ENCODE measurements around the gene HOXB6.

HOXB6 gene

DNA sequence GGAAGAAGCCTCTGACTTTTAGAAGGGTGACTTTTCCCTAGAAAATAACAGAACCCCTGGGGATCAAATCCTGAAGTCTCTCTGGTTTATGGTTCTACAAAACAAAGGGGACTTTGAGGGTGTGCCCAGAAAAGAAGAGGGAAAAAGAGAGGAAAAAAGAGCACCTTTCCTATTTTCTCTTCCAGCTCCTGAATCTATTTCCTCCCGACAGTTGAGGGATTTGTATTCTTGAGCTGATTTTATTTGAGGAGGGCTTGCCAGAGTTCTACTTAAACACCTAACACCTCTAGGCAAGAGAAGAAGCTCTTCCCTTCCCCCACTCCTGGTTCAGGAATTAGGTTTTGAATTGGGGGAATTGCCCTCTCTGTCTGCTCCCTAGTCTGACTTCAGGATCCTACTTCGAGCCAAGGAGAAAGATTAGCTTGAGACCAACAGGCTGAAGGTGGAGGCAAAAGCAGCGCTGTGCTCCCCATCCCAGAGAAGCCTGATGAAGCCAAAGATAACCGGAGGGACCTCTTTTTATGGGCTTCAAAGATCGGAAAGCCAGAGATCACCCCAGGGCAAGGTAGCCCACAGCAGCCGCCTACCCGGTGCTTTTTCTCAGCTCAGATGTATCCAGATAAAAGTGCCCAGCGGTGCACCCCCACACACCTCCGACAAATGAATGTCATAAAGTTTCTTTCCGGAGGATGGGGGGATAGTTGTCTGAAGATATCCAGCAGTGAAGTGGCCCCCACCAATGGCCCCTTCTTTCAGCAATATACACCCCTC is 15.5 kb downstream of the HOXB6 start:
- peaks cover 87% of the 10 kb centered on the region for H4K20me1 ChIP-seq (ENCODE audit: insufficient read depth, low read length, poor library complexity, severe bottlenecking)
- H3K9me2 ChIP-seq (replicated peaks; ENCODE audit: low read depth, low read length): no peaks in the 10 kb centered on the region
- peak overlapping the region; percentile 89 for H3K4me3 ChIP-seq (ENCODE audit: low read length, poor library complexity, severe bottlenecking)
- peaks cover 98% of the 10 kb centered on the region for H3K79me2 ChIP-seq (ENCODE audit: insufficient read depth, low read length)
- H3K36me3 ChIP-seq (ENCODE audit: insufficient read depth, low read length): peaks cover 26% of the 10 kb centered on the region; the same call in 1 of the 2 replicates
- peak overlapping the region; percentile 100 for H3K9ac ChIP-seq (ENCODE audit: low read depth, low read length, poor library complexity, severe bottlenecking)
- H3K27me3 ChIP-seq (ENCODE audit: insufficient read depth, low read length, poor library complexity, severe bottlenecking): peaks cover 41% of the 10 kb centered on the region
- peak overlapping the region; percentile 98 for H3K4me2 ChIP-seq (ENCODE audit: low read depth, low read length, poor library complexity, severe bottlenecking)
- TF ChIP-seq EZH2phosphoT487 (IDR thresholded peaks at IDR 0.05; ENCODE audit: borderline replicate concordance): no peak
- TF ChIP-seq, protein P1, sequence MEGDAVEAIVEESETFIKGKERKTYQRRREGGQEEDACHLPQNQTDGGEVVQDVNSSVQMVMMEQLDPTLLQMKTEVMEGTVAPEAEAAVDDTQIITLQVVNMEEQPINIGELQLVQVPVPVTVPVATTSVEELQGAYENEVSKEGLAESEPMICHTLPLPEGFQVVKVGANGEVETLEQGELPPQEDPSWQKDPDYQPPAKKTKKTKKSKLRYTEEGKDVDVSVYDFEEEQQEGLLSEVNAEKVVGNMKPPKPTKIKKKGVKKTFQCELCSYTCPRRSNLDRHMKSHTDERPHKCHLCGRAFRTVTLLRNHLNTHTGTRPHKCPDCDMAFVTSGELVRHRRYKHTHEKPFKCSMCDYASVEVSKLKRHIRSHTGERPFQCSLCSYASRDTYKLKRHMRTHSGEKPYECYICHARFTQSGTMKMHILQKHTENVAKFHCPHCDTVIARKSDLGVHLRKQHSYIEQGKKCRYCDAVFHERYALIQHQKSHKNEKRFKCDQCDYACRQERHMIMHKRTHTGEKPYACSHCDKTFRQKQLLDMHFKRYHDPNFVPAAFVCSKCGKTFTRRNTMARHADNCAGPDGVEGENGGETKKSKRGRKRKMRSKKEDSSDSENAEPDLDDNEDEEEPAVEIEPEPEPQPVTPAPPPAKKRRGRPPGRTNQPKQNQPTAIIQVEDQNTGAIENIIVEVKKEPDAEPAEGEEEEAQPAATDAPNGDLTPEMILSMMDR (conservative IDR thresholded peaks at IDR 0.05; ENCODE audit: low read length): no peak
- no peak overlapping the region for H2AFZ ChIP-seq (ENCODE audit: low read length)
- no peaks in the 10 kb centered on the region for H3K9me3 ChIP-seq (ENCODE audit: insufficient read depth, low read depth, low read length)
- H3F3A ChIP-seq (ENCODE audit: low read depth): peaks cover 5% of the 10 kb centered on the region; the same call in 1 of the 2 replicates
- peaks cover 42% of the 10 kb centered on the region for H3K4me1 ChIP-seq (ENCODE audit: insufficient read depth, low read length, poor library complexity, severe bottlenecking)

DNA sequence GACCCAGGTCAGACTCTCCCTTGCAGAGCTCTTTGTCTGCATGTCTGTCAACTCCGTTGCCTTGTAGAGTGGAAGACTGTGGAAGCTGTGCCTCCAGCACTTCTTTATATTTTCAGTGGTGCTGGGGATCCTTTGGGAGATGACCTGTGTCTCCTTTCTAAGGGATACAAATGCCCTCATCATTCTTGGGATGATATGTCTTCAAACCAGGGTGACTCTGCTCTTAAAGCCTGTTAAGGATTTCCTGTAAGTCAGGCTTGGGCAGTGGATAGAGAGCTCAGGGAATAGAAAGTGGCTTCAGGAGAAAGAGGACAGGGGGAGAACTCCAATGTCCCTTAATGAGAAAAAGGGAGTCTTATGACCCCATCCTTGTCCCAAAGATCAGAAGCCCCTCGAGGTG is 16.3 kb downstream of the HOXB6 start:
- Histone ChIP-seq H3K9me2 (replicated peaks; ENCODE audit: low read depth, low read length) (no peaks in the 10 kb centered on the region), H3K9me3 (ENCODE audit: insufficient read depth, low read depth, low read length) (no peaks in the 10 kb centered on the region), H3K79me2 (ENCODE audit: insufficient read depth, low read length) (peaks cover 100% of the 10 kb centered on the region), H3K4me3 (ENCODE audit: low read length, poor library complexity, severe bottlenecking) (peak overlapping the region; percentile 89), H3K36me3 (ENCODE audit: insufficient read depth, low read length) (peaks cover 30% of the 10 kb centered on the region), H4K20me1 (ENCODE audit: insufficient read depth, low read length, poor library complexity, severe bottlenecking) (peaks cover 94% of the 10 kb centered on the region), H3F3A (ENCODE audit: low read depth) (peaks cover 3% of the 10 kb centered on the region; the same call in 1 of the 2 replicates), H2AFZ (ENCODE audit: low read length) (no peak overlapping the region), H3K9ac (ENCODE audit: low read depth, low read length, poor library complexity, severe bottlenecking) (peak overlapping the region; percentile 100), H3K4me2 (ENCODE audit: low read depth, low read length, poor library complexity, severe bottlenecking) (peak overlapping the region; percentile 98), H3K4me1 (ENCODE audit: insufficient read depth, low read length, poor library complexity, severe bottlenecking) (peaks cover 49% of the 10 kb centered on the region), H3K27me3 (ENCODE audit: insufficient read depth, low read length, poor library complexity, severe bottlenecking) (peaks cover 41% of the 10 kb centered on the region)
- TF ChIP-seq, protein P1 (conservative IDR thresholded peaks at IDR 0.05; ENCODE audit: low read length): no peak
- no peak for TF ChIP-seq EZH2phosphoT487 (IDR thresholded peaks at IDR 0.05; ENCODE audit: borderline replicate concordance)

DNA sequence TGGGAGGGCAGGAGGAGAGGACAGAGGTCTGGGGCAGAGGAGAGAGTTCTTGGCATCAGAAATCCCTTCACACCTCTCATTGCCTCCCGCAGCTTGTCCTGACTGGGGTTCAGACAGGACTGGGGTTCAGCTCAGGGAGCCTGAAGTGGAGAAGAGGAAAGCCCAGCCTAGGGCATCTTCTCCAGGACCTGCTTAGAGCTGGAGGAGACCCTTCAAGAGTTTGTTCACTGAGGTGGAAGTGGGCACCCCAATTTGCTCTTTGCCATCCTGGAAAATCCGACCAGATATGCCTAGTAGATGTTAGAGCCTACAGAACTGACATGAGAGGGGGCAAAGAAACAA is 16.7 kb downstream of the HOXB6 start:
- Histone ChIP-seq H3K4me2 (ENCODE audit: low read depth, low read length, poor library complexity, severe bottlenecking) (peak overlapping the region; percentile 98), H3K4me3 (ENCODE audit: low read length, poor library complexity, severe bottlenecking) (peak overlapping the region; percentile 89), H3K79me2 (ENCODE audit: insufficient read depth, low read length) (peaks cover 100% of the 10 kb centered on the region), H3K9me3 (ENCODE audit: insufficient read depth, low read depth, low read length) (no peaks in the 10 kb centered on the region), H2AFZ (ENCODE audit: low read length) (no peak overlapping the region), H4K20me1 (ENCODE audit: insufficient read depth, low read length, poor library complexity, severe bottlenecking) (peaks cover 94% of the 10 kb centered on the region), H3K36me3 (ENCODE audit: insufficient read depth, low read length) (peaks cover 35% of the 10 kb centered on the region), H3F3A (ENCODE audit: low read depth) (no peaks in the 10 kb centered on the region), H3K27me3 (ENCODE audit: insufficient read depth, low read length, poor library complexity, severe bottlenecking) (peaks cover 43% of the 10 kb centered on the region), H3K9me2 (replicated peaks; ENCODE audit: low read depth, low read length) (no peaks in the 10 kb centered on the region), H3K9ac (ENCODE audit: low read depth, low read length, poor library complexity, severe bottlenecking) (peak overlapping the region; percentile 100), H3K4me1 (ENCODE audit: insufficient read depth, low read length, poor library complexity, severe bottlenecking) (peaks cover 54% of the 10 kb centered on the region)
- TF ChIP-seq, protein P1 (conservative IDR thresholded peaks at IDR 0.05; ENCODE audit: low read length): no peak
- TF ChIP-seq EZH2phosphoT487 (IDR thresholded peaks at IDR 0.05; ENCODE audit: borderline replicate concordance): no peak

Data from Loucy (cell line).